ENCODE results near the gene IHH. TPM values are rescaled to one million over a fixed set of nuclear protein-coding genes. Genes with fewer than 3 reads are reported as not detected.

IHH gene
- total RNA-seq, 1 donor from 2014 or later, result not detected

DNA sequence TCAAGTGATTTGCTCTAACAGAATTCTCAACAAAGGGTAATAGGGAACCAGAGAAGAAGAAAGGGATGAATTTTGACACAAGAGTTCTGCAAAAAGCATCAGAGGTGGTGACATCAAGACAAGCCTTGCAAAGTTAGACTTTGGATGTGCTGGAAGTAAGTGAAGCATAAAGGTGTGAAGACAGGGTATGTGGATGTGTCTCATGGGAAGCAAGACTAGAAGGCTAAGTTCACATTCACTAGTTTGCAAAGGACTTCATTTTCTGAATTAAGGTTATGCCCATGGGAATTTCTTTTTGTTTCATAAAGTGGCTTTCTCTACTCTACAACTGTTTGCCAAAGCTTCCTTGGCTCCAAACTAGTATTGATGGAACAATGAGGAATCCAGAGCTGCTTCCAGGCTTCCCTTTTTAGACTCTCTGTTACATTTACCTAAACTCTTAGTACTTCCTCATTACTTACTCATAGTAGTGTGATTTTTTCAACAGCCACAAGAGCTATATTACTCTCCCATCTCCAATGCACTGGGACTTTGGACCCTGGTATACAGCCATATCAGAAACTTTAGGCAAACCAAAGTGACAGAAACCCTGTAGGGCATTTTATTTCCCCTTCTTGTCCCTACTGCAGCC, 21.1 kb upstream of the IHH start:
- TF ChIP-seq, protein P1, sequence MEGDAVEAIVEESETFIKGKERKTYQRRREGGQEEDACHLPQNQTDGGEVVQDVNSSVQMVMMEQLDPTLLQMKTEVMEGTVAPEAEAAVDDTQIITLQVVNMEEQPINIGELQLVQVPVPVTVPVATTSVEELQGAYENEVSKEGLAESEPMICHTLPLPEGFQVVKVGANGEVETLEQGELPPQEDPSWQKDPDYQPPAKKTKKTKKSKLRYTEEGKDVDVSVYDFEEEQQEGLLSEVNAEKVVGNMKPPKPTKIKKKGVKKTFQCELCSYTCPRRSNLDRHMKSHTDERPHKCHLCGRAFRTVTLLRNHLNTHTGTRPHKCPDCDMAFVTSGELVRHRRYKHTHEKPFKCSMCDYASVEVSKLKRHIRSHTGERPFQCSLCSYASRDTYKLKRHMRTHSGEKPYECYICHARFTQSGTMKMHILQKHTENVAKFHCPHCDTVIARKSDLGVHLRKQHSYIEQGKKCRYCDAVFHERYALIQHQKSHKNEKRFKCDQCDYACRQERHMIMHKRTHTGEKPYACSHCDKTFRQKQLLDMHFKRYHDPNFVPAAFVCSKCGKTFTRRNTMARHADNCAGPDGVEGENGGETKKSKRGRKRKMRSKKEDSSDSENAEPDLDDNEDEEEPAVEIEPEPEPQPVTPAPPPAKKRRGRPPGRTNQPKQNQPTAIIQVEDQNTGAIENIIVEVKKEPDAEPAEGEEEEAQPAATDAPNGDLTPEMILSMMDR (IDR thresholded peaks at IDR 0.05; ENCODE audit: borderline replicate concordance), result no peak
- intact Hi-C loops (cut with micrococcal nuclease), result no loop called here
- H3K27ac ChIP-seq (replicated peaks), result peak overlapping the region; percentile 47
- peaks cover 19% of the 10 kb centered on the region for H3K4me1 ChIP-seq
- no peaks in the 10 kb centered on the region for H3K9me3 ChIP-seq (replicated peaks)
- H3K27me3 ChIP-seq (ENCODE audit: low read depth), result no peaks in the 10 kb centered on the region
- DNase-seq, result no peak
- H3K4me3 ChIP-seq, result no peak overlapping the region
- peaks cover 12% of the 10 kb centered on the region for H3K36me3 ChIP-seq

DNA sequence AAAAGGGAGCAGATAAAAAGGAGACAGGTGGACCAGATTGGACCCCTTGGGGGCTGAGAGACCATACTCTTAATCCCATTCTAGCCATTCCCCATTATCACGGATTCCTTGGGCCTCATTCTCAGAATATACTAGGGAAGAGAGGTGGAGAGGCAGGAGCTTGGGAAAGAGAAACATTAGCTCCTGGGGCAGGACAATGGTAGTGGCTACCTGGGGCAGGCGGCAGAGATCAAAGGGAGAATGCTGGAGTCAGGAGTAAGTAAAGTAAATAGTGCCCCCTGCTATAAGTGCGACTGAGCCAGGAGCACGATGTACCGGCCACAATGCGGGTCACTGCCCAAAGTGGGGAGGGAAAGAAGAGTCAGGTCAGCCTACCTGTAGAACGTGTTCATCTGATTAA, 20.4 kb upstream of the IHH start:
- no peak overlapping the region for H3K4me3 ChIP-seq
- H3K27ac ChIP-seq (replicated peaks), result no peak overlapping the region
- peaks cover 19% of the 10 kb centered on the region for H3K36me3 ChIP-seq
- H3K4me1 ChIP-seq, result peaks cover 19% of the 10 kb centered on the region
- DNase-seq, result no peak
- intact Hi-C loops (cut with micrococcal nuclease), result no loop called here
- H3K27me3 ChIP-seq (ENCODE audit: low read depth), result no peaks in the 10 kb centered on the region
- no peaks in the 10 kb centered on the region for H3K9me3 ChIP-seq (replicated peaks)
- TF ChIP-seq, protein P1 (IDR thresholded peaks at IDR 0.05; ENCODE audit: borderline replicate concordance), result no peak

DNA sequence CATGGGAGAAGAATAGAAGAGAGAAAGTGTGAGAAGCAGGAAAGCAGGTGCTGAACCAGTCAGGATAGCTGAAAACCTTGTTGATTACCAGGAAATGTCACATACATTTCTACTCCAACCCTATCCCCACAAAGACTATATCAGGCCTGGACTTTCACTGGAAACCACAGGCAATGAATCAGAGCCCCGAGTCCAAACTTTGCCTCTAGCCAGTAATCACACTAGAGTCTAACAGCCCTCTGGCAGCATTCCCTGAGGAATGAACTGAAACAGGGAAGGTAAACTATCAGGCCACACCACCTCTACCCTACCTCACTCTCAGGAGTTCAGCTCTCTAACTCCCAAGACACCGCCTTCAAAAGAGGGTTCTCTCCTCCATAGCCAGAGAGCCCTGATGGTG, 18.7 kb upstream of the IHH start:
- DNase-seq, result no peak
- no peak overlapping the region for H3K27ac ChIP-seq (replicated peaks)
- intact Hi-C loops (cut with micrococcal nuclease), result no loop called here
- TF ChIP-seq, protein P1 (IDR thresholded peaks at IDR 0.05; ENCODE audit: borderline replicate concordance), result no peak
- no peaks in the 10 kb centered on the region for H3K9me3 ChIP-seq (replicated peaks)
- H3K4me3 ChIP-seq, result no peak overlapping the region
- H3K27me3 ChIP-seq (ENCODE audit: low read depth), result no peaks in the 10 kb centered on the region
- H3K4me1 ChIP-seq, result peaks cover 19% of the 10 kb centered on the region
- H3K36me3 ChIP-seq, result peaks cover 26% of the 10 kb centered on the region

DNA sequence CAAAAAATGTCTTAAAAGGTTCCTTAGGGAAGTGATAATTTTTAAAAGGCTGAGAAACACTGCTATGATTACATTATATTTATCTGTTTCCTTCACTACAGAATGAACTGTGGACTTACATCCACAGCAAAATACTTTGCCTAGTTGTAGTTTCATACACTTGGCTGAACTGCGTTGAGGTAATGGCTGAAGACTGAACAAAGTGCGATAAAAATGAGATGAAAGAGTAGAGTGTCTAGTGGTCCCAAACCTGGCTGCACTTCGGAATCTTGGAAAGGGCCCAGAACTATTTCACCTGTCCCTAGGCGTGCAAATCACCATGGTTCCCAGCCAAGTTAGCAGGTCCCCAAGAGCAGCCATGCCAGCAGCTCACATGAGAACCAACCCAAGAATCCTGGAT, 18.2 kb upstream of the IHH start:
- Histone ChIP-seq H3K9me3 (replicated peaks) (no peaks in the 10 kb centered on the region), H3K4me1 (peaks cover 19% of the 10 kb centered on the region), H3K36me3 (peaks cover 26% of the 10 kb centered on the region), H3K4me3 (no peak overlapping the region), H3K27me3 (ENCODE audit: low read depth) (no peaks in the 10 kb centered on the region), H3K27ac (replicated peaks) (no peak overlapping the region)
- TF ChIP-seq, protein P1 (IDR thresholded peaks at IDR 0.05; ENCODE audit: borderline replicate concordance), result no peak
- intact Hi-C loops (cut with micrococcal nuclease), result no loop called here
- no peak for DNase-seq

DNA sequence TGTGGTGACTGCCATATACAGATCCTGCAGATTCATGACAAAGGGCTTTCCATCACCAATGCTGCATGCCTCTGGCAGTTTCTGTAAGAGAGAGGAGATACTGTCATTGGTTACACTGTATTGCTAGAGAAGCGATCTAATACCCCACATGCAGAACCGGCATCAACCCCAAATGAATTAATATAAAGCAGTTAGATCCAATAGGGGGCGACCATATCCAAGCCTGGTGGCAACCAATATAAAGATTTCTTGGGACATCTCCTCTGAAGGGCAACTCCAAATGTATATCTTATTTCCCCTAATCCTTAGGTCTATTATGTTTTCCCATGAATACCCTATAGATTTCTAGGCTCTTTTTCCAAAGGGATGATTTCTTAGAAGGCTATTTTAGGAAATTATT, 17.4 kb upstream of the IHH start:
- Histone ChIP-seq H3K4me1 (peaks cover 22% of the 10 kb centered on the region), H3K9me3 (replicated peaks) (no peaks in the 10 kb centered on the region), H3K27ac (replicated peaks) (no peak overlapping the region), H3K36me3 (peaks cover 26% of the 10 kb centered on the region), H3K27me3 (ENCODE audit: low read depth) (no peaks in the 10 kb centered on the region), H3K4me3 (no peak overlapping the region)
- DNase-seq, result no peak
- TF ChIP-seq, protein P1 (IDR thresholded peaks at IDR 0.05; ENCODE audit: borderline replicate concordance), result no peak
- intact Hi-C loops (cut with micrococcal nuclease), result no loop called here
